ENCODE data around the gene MYL6B. TPM values are rescaled to one million over a fixed set of nuclear protein-coding genes. Genes with fewer than 3 reads are reported as not detected.

Gene MYL6B
- total RNA-seq, 1 experiment from 2014 or later = 66.5 TPM

DNA sequence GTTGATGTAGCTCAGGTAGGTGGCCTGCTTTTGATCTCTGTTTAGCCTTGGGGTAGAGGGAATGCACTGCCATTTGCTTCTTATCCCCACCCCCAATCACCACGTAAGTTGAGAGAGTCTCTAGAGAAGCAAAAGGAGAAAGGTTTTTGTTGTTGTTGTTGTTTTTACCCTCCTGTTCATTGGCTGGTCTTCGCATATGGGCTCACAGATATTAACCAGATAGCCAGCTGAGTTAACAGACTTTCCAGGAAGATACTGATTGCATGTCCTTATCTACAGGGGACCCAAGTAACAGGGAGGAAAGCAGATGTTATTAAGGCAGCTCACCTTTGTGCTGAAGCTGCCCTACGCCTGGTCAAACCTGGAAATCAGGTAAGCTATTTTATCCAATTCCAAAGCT, 45.1 kb upstream of the MYL6B start:
- in situ Hi-C loops (cut with HindIII; ENCODE audit: low pct_unique_long_range_greater_than_20kb, low sequenced_read_pairs) = no loop called here

DNA sequence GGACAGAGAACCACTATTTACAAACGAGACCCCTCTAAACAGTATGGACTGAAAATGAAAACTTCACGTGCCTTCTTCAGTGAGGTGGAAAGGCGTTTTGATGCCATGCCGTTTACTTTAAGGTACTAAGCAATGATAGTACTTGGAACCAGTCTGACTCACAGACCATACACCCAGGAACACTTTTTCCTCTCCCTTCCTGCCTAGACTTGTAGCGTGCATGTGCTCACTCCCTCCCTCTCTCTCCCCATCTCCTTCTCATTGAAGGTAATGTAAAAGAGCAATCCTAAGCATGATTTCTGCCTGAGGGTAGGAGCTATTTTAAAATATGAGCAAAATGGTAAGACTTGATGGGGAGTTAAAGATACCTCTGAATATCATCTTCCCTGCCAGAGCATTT, 41.8 kb upstream of the MYL6B start:
- no peak for ATAC-seq
- in situ Hi-C loops (cut with HindIII; ENCODE audit: low pct_unique_long_range_greater_than_20kb, low sequenced_read_pairs) (no loop called here), intact Hi-C loops (cut with micrococcal nuclease; ENCODE audit: unreplicated experiment) (loop anchor here (10.0 kb wide), 1 partner anchor 66 kb away; the partner anchor contains the start of gene RPS26)
- Histone ChIP-seq H3K4me3 (ENCODE audit: low read depth in 2 of 2, low read length in 2 of 2) (no peak overlapping the region), H3K36me3 (ENCODE audit: control insufficient read depth, insufficient read depth, low read length) (peaks cover 45% of the 10 kb centered on the region), H3K27me3 (ENCODE audit: control insufficient read depth, insufficient read depth, low read length) (no peaks in the 10 kb centered on the region), H3K27ac (ENCODE audit: low read length) (no peak overlapping the region), H3K4me1 (ENCODE audit: control insufficient read depth, insufficient read depth, low read length) (peaks cover 22% of the 10 kb centered on the region), H3K9me3 (ENCODE audit: control insufficient read depth, insufficient read depth, low read depth, low read length) (no peaks in the 10 kb centered on the region)
- no TSS peak for BruUV-seq (replicated peaks)
- CTCF ChIA-PET = no interaction called here
- DNase-seq (ENCODE audit: low read depth, low spot score) = no peak
- POLR2A ChIA-PET = no interaction called here
- TF ChIP-seq SIN3A (IDR thresholded peaks at IDR 0.05; ENCODE audit: borderline replicate concordance, insufficient read depth, low read depth, low read length) = no peak
- no peak for TF ChIP-seq TCF7L2 (IDR thresholded peaks at IDR 0.05; ENCODE audit: low read depth, low read length)
- TF ChIP-seq, protein P1, sequence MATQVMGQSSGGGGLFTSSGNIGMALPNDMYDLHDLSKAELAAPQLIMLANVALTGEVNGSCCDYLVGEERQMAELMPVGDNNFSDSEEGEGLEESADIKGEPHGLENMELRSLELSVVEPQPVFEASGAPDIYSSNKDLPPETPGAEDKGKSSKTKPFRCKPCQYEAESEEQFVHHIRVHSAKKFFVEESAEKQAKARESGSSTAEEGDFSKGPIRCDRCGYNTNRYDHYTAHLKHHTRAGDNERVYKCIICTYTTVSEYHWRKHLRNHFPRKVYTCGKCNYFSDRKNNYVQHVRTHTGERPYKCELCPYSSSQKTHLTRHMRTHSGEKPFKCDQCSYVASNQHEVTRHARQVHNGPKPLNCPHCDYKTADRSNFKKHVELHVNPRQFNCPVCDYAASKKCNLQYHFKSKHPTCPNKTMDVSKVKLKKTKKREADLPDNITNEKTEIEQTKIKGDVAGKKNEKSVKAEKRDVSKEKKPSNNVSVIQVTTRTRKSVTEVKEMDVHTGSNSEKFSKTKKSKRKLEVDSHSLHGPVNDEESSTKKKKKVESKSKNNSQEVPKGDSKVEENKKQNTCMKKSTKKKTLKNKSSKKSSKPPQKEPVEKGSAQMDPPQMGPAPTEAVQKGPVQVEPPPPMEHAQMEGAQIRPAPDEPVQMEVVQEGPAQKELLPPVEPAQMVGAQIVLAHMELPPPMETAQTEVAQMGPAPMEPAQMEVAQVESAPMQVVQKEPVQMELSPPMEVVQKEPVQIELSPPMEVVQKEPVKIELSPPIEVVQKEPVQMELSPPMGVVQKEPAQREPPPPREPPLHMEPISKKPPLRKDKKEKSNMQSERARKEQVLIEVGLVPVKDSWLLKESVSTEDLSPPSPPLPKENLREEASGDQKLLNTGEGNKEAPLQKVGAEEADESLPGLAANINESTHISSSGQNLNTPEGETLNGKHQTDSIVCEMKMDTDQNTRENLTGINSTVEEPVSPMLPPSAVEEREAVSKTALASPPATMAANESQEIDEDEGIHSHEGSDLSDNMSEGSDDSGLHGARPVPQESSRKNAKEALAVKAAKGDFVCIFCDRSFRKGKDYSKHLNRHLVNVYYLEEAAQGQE (IDR thresholded peaks at IDR 0.05; ENCODE audit: insufficient read depth in 1 of 2, low read depth in 2 of 2, low read length in 1 of 2) = no peak
- TF ChIP-seq POLR2AphosphoS5 (IDR thresholded peaks at IDR 0.05; ENCODE audit: low read depth, low read length) = no peak
- TF ChIP-seq, protein P2, sequence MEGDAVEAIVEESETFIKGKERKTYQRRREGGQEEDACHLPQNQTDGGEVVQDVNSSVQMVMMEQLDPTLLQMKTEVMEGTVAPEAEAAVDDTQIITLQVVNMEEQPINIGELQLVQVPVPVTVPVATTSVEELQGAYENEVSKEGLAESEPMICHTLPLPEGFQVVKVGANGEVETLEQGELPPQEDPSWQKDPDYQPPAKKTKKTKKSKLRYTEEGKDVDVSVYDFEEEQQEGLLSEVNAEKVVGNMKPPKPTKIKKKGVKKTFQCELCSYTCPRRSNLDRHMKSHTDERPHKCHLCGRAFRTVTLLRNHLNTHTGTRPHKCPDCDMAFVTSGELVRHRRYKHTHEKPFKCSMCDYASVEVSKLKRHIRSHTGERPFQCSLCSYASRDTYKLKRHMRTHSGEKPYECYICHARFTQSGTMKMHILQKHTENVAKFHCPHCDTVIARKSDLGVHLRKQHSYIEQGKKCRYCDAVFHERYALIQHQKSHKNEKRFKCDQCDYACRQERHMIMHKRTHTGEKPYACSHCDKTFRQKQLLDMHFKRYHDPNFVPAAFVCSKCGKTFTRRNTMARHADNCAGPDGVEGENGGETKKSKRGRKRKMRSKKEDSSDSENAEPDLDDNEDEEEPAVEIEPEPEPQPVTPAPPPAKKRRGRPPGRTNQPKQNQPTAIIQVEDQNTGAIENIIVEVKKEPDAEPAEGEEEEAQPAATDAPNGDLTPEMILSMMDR (IDR thresholded peaks at IDR 0.05) = no peak

More for the DNA sequence above, 45.1 kb upstream of the MYL6B start:
- intact Hi-C loops (cut with micrococcal nuclease; ENCODE audit: unreplicated experiment) = no loop called here
- TF ChIP-seq TCF7L2 (IDR thresholded peaks at IDR 0.05; ENCODE audit: low read depth, low read length) (no peak), SIN3A (IDR thresholded peaks at IDR 0.05; ENCODE audit: borderline replicate concordance, insufficient read depth, low read depth, low read length) (no peak), POLR2AphosphoS5 (IDR thresholded peaks at IDR 0.05; ENCODE audit: low read depth, low read length) (no peak)
- TF ChIP-seq, protein P1 (IDR thresholded peaks at IDR 0.05; ENCODE audit: insufficient read depth in 1 of 2, low read depth in 2 of 2, low read length in 1 of 2) = no peak
- TF ChIP-seq, protein P2 (IDR thresholded peaks at IDR 0.05) = no peak
- H3K4me1 ChIP-seq (ENCODE audit: control insufficient read depth, insufficient read depth, low read length) = peaks cover 20% of the 10 kb centered on the region
- no peaks in the 10 kb centered on the region for H3K9me3 ChIP-seq (ENCODE audit: control insufficient read depth, insufficient read depth, low read depth, low read length)
- POLR2A ChIA-PET = no interaction called here
- no peaks in the 10 kb centered on the region for H3K27me3 ChIP-seq (ENCODE audit: control insufficient read depth, insufficient read depth, low read length)
- CTCF ChIA-PET = no interaction called here
- peaks cover 47% of the 10 kb centered on the region for H3K36me3 ChIP-seq (ENCODE audit: control insufficient read depth, insufficient read depth, low read length)
- no peak overlapping the region for H3K27ac ChIP-seq (ENCODE audit: low read length)
- H3K4me3 ChIP-seq (ENCODE audit: low read depth in 2 of 2, low read length in 2 of 2) = no peak overlapping the region
- no peak for DNase-seq (ENCODE audit: low read depth, low spot score)
- BruUV-seq (replicated peaks) = no TSS peak
- ATAC-seq = no peak

Data from Panc1 (cell line).